ENCODE results near the gene SRCAP.

SRCAP gene

GRCh38 chr16:30728899-30729672, 30.1 kb downstream of the SRCAP start:
- no peak for DNase-seq (ENCODE audit: low read depth in 1 of 2, low spot score in 1 of 2)

DNA sequence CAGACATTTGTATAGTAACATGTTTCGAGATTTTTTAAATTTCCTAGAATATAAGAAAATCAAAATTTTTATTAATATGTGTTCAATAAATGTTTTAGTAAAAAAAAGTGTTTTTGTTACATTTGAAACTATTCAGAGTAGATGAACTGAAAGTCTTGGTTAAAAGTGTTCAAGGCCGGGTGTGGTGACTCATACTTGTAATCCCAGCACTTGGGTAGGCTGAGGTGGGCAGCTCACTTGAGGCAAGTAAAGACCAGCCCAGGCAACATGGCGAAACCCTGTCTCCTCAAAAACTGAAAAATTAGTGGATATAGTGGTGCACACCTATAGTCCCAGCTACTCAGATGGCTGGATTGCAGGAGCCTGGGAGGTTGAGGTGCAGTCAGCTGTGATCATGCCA, 32.4 kb downstream of the SRCAP start:
- DNase-seq (ENCODE audit: low read depth in 1 of 2, low spot score in 1 of 2), result no peak

- DNase-seq (ENCODE audit: low read depth in 1 of 2, low spot score in 1 of 2), result no peak
Observed at GRCh38 chr16:30736995-30737793, 38.2 kb downstream of the SRCAP start.

DNA sequence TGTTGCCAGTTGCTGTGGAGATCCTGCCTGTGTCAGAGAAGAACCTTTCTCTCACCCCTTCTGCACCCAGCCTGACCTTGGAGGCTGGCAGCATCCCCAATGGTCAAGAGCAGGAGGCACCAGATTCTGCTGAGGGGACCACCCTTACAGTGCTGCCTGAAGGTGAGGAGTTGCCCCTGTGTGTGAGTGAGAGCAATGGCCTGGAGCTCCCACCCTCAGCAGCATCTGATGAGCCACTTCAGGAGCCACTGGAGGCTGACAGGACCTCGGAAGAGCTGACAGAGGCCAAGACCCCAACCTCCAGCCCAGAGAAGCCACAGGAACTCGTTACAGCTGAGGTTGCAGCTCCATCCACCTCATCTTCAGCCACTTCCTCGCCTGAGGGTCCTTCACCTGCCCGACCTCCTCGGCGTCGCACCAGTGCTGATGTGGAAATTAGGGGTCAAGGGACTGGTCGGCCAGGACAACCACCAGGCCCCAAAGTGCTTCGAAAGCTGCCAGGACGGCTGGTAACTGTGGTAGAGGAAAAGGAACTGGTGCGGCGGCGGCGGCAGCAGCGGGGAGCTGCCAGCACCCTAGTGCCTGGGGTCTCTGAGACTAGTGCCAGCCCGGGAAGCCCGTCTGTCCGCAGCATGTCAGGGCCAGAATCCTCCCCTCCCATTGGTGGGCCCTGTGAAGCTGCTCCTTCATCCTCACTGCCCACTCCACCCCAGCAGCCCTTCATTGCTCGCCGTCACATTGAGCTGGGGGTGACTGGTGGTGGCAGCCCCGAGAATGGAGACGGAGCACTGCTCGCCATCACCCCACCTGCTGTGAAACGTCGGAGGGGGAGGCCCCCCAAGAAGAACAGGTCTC, 39.0 kb downstream of the SRCAP start:
- no peak for DNase-seq (ENCODE audit: low read depth in 1 of 2, low spot score in 1 of 2)

GRCh38 chr16:30738984-30739951, 40.3 kb downstream of the SRCAP start:
- no peak for DNase-seq (ENCODE audit: low read depth in 1 of 2, low spot score in 1 of 2)

DNA sequence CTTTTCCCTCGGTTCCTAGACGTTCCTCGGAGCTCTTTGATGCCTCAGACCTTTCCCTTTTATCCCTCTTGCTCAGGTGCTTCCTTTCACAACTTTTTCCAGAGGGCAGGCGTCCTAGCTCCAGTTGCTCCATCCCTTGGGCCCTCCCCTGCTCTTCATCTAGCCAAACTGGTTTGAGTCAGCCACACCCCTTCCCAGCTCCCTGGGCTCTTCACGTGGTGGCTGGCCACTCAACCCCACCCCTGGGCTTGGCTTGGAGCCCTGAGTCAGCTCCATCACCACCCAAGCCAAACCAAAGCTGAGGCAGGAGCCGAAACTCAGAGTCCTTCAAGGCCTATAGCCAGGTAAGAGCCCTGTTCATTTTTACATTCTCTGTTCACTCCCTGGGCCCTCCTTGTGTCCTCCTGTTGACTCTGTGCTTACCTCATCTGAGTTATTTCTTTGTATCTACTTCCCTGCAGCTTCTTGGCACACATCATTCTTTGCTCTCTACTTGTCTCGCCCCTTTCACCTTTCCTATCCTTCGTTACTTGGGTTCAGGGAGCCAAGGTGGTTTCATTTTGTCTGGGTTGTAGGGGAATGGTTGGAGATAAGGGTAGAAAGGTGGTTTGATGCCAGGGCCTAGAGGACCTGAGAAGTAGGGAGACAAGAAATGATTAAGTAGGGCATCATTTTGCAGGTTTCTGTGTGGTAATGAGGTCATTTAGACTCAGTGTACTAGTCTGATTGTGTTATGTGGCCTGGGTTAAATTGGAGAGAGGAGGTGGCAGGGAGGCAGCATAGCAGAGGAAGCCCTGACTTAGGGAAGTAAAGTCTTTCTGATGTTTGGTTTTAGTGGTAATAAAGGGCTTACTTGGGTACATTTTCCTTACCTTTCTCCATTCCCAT, 41.6 kb downstream of the SRCAP start:
- DNase-seq (ENCODE audit: low read depth in 1 of 2, low spot score in 1 of 2), result no peak

DNA sequence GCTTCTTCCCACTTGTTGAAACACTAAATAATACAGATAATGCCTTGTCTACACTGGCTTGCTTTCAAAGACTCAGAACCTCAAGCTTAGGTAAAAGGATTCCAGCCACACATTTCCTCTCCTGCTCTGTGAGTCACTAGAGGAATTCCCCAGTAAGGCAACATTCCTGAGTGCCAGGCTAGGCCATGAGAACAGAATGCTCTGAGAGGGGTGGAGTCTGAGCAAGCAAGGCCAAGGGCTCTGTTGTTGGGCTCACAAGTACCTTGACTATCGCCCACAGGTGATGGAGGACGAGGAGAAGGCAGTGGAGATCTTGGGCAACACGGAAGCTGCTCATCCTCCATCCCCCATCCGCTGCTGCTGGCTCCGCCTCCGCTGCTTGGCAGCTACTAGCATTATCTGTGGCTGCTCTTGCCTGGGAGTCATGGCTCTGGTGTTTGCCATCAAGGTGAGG, 42.5 kb downstream of the SRCAP start:
- no peak for DNase-seq (ENCODE audit: low read depth in 1 of 2, low spot score in 1 of 2)

DNA sequence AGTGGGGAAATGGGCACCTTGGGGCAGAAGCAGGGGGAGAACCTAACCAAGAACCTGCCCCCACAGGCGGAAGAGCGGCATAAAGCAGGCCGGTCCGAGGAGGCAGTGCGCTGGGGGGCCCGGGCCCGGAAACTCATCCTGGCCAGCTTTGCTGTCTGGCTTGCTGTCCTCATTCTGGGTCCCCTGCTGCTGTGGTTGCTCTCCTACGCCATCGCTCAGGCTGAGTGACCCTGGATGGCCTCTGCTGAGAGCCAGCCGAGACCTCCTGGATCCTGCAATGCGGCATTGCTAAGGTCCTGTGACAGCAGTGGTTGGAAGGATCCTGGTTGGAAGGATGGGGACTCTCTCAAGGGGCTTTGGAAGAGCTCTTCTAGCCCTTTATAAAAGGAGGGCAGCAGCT, 44.7 kb downstream of the SRCAP start:
- DNase-seq (ENCODE audit: low read depth in 1 of 2, low spot score in 1 of 2), result no peak

GRCh38 chr16:30744183-30744582, 45.2 kb downstream of the SRCAP start:
- no peak for DNase-seq (ENCODE audit: low read depth in 1 of 2, low spot score in 1 of 2)

DNA sequence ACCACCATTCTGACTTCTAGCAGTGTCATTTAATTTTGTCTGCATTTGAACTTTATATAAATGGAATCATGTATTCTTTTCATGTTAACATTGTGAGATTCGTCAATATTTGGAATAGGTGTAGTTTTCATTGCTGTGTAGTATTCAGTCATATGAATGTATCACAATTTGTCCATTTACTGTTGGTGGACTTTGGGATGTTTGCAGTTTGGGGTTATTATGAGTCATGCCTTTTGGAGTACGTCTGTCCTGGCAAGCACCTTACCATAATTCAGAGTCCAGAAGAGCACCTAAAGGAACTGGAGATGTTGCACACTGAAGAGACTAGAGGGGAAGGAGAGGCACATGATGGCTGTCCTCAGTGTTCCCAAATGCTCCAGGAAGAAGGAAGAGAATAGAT, 46.1 kb downstream of the SRCAP start:
- no peak for DNase-seq (ENCODE audit: low read depth in 1 of 2, low spot score in 1 of 2)

DNA sequence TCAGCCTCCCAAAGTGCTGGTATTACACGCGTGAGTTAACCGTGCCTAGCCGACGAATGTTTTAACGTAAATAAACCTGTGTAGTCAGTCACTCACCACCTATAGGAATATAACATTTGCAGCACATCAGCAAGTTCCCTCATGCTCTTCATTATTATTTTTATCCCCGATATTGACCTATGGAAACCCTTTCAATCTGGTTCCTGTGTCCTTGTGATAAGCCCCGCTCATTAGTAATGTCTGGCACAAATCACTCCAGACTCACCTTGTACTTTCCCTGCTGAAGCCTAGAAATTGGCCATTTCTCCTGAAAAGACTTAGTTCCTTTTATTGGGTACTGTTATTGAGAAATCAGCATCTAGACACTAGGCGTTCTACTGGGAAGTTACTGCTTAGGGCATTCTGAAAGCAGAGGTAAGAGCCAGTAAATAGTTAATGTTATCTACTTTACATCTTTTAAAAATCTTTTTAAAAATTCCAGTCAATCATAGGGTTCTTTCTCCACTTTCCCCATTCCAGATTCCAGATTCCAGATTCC, 47.7 kb downstream of the SRCAP start:
- no peak for DNase-seq (ENCODE audit: low read depth in 1 of 2, low spot score in 1 of 2)

DNA sequence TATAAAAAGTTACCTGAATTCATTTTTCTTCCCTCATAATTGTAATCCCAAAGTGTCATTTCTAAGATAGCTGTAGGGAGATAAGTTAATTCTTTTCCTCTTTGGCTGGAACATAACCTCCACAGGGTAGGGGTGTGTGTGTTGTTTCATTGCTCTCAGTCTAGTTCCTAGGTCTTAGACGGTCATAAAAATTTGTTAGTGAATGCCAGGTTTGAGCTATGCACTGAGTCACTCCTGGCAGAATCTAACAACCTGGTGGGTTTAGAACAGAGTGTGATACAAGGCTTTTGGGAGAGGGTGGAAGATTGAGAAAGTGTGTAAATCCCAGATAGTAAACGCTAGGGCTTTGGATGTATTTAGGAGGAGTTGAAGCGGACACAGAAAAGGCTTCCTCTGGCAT, 48.4 kb downstream of the SRCAP start:
- DNase-seq (ENCODE audit: low read depth in 1 of 2, low spot score in 1 of 2), result no peak

DNA sequence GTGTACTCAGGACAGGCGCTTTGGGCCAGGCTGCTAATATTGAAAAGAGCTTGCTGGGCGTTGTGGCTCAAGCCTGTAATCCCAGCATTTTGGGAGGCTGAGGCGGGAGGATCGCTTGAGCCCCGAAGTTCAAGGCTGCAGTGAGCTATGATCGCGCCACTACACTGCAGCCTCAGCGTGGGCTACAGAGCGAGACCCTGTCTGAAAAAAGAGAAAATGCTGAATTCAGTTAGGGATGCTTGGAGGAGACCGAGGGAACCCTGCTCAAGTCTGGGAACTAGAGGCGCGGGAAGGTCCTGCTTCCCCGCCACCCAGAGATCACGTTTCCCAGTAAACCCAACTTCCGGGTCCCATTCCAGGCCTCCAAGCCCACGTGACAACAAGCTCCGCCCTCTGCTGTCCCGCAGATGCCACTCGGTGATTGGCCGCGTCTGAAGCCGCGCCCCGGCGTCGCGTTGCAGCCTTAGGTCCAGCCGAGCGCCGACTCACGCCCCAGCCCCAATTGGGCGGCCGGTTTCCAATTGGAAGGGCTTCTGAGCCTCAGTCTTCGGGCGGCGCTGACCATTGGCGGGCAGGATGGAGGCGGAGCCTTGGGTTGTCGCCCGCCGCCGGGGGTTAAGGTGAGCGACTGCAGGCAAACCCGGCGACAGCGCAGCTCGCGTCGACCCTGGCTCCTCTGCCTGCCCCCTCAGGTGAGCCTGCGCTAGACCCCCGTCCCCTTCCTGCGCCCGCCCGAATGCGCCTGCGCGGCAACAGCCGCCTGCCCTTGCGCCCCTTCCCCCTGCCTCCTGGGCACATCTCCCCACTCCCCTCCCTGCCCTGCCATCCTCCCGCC, 49.0 kb downstream of the SRCAP start, which contains the start of gene PHKG2:
Gene PHKG2 (plus strand): TSS at position 627 of the 835 bp plus-strand sequence. CDS start 396 bp downstream, outside the sequence.
- DNase-seq (ENCODE audit: low read depth in 1 of 2, low spot score in 1 of 2), result peak; percentile 86 to 90

- DNase-seq (ENCODE audit: low read depth in 1 of 2, low spot score in 1 of 2), result no peak
Observed at GRCh38 chr16:30748634-30749445, 49.9 kb downstream of the SRCAP start.

- no peak for DNase-seq (ENCODE audit: low read depth in 1 of 2, low spot score in 1 of 2)
Observed at GRCh38 chr16:30750201-30750600, 51.2 kb downstream of the SRCAP start.

DNA sequence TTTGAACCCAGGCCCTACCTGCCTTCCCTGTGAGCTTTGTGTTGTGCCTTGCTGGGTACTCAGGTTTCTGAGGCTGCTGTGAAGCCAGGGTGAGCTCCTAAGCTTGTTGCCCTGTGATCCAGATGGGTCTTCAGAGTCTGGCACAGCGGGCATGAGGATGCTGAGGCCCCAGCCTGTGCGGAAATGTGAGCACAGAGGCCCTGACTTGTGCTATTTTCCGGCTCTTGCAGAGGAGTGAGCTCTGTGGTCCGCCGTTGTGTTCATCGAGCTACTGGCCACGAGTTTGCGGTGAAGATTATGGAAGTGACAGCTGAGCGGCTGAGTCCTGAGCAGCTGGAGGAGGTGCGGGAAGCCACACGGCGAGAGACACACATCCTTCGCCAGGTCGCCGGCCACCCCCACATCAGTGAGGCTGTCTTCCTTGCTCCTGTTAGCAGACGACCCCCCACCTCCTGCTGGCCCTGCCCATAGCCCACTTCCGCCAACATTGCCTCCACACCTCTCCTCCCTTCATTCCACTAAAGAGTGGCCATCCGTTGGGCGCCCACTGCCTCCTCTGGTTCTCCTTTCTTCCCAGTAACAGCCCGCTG, 52.0 kb downstream of the SRCAP start:
- DNase-seq (ENCODE audit: low read depth in 1 of 2, low spot score in 1 of 2), result no peak

DNA sequence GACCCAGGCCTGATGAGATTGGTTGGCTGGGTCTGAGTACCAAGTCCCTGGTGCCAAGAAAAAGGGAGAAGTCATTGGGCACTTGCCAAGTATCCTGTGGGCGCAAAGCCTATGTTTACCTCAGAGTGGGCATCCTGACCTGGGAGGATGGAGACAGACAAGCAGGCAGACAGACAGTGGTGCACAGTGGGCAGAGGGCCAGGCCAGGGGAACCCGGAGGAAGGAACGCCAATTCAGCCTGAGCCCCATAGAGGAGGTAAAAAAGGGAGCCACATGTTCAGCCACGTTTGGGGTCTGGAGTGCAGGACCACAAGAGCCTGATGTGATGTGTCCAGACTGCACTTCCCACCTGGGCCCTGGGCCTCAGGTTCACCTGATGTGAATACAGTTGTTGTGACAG, 54.6 kb downstream of the SRCAP start:
- no peak for DNase-seq (ENCODE audit: low read depth in 1 of 2, low spot score in 1 of 2)

Measured in stimulated activated CD4-positive, alpha-beta T cell treated with anti-CD3 and anti-CD28 coated beads, Interleukin-15, amount 100 ng/mL, for 1 hour (primary cell).